SKM-1 treated with dmso at 0.1 percent for 144 hours (cell line): ENCODE data around the gene TBC1D10A.

Experiments used
- DNase-seq: peaks from one replicate; lab custom pipeline; 2025; ENCODE audit not compliant: unreplicated experiment; lab: John Stamatoyannopoulos, UW

Gene TBC1D10A

GRCh38 chr22:30248484-30248883, 78.3 kb downstream of the TBC1D10A start:
- DNase-seq, result no peak

- DNase-seq, result no peak
These were observed 78.8 kb downstream of the TBC1D10A start for GRCh38 chr22:30247974-30248373.

GRCh38 chr22:30247561-30247960, 79.2 kb downstream of the TBC1D10A start:
- DNase-seq, result no peak

- no peak for DNase-seq
These were observed 79.8 kb downstream of the TBC1D10A start for GRCh38 chr22:30246814-30247376.

GRCh38 chr22:30245985-30246813, 80.5 kb downstream of the TBC1D10A start, which contains the start of gene LIF:
LIF (minus strand) TSS chr22:30246759; CDS start chr22:30246695, 64 bp downstream.
- no peak for DNase-seq

GRCh38 chr22:30245181-30245984, 81.4 kb downstream of the TBC1D10A start:
- DNase-seq, result no peak

GRCh38 chr22:30244641-30245040, 82.1 kb downstream of the TBC1D10A start:
- DNase-seq, result no peak

GRCh38 chr22:30244066-30244465, 82.7 kb downstream of the TBC1D10A start:
- DNase-seq, result no peak

- no peak for DNase-seq
These were observed 83.1 kb downstream of the TBC1D10A start for GRCh38 chr22:30243661-30244060.
